OCI-LY3 (cell line): Measurements from ENCODE around the gene HSF5.

Experiments
- H2AFZ ChIP-seq: fragments of 200-600, 300-600 bp; shearing (Covaris generic); 2 replicates; pipeline ENCODE4 v1.6.0; 2014; ENCODE audit warnings: antibody characterized with exemption, low read depth, low read length
- H3K27ac ChIP-seq: fragments of 200-600, 300-600 bp; sonication (generic); 2 replicates; pipeline ENCODE4 v1.5.1; 2014; ENCODE audit warnings: mild to moderate bottlenecking, low read length, moderate library complexity, mixed read lengths
- H3K27me3 ChIP-seq: fragments of 200-600, 300-600 bp; sonication (generic); 2 replicates; pipeline ENCODE4 v1.6.1; 2014; ENCODE audit warnings: low read depth, low read length, mixed read lengths
- H3K36me3 ChIP-seq: fragments of 200-600, 300-600 bp; sonication (generic); replicated peaks from 2 replicates; pipeline ENCODE3; 2014; ENCODE audit warnings: low read depth, low read length, mixed read lengths
- H3K4me1 ChIP-seq: fragments of 300-600, 200-600 bp; sonication (generic); 2 replicates; pipeline ENCODE4 v1.6.1; 2014; ENCODE audit warnings: low read length, mixed read lengths
- H3K4me2 ChIP-seq: fragments of 200-600, 300-600 bp; sonication (generic); 2 replicates; pipeline ENCODE4 v1.6.1; 2014; ENCODE audit warnings: low read length, mixed read lengths
- H3K4me3 ChIP-seq: fragments of 300-600, 200-600 bp; sonication (generic); 2 replicates; pipeline ENCODE4 v1.5.1; 2014; ENCODE audit warnings: antibody characterized with exemption, mild to moderate bottlenecking, low read length, moderate library complexity
- H3K79me2 ChIP-seq: fragments of 300-600, 200-600 bp; shearing (Covaris generic); 2 replicates; pipeline ENCODE4 v1.6.1; 2014; ENCODE audit warnings: mild to moderate bottlenecking, low read length, mixed read lengths
- H3K9ac ChIP-seq: fragments of 300-600, 200-600 bp; shearing (Covaris generic); 2 replicates; pipeline ENCODE4 v1.6.0; 2014; ENCODE audit warnings: mild to moderate bottlenecking, low read length, moderate library complexity
- H3K9me3 ChIP-seq: fragments of 200-600, 300-600 bp; shearing (Covaris generic); 2 replicates; pipeline ENCODE4 v1.6.1; 2014; ENCODE audit warnings: low read length, mixed read lengths; ENCODE audit not compliant: insufficient read depth
- H4K20me1 ChIP-seq: fragments of 200-600, 300-600 bp; sonication (generic); 2 replicates; pipeline ENCODE4 v1.6.1; 2016; ENCODE audit warnings: low read length, mixed read lengths; ENCODE audit not compliant: insufficient read depth
- EZH2phosphoT487 ChIP-seq: fragments of 200-600 bp; shearing (Covaris generic); IDR thresholded peaks from 2 replicates; pipeline ENCODE4 v1.6.1; 2018; ENCODE audit warnings: antibody characterized with exemption, mixed run types, low read depth
- TF ChIP-seq, protein P1 (sequence below): fragments of 200-600, 300-600 bp; sonication (generic); IDR thresholded peaks from 2 replicates; pipeline ENCODE4 v1.5.1; 2014; ENCODE audit warnings: antibody characterized with exemption, low read length, low read depth

The HSF5 gene

DNA sequence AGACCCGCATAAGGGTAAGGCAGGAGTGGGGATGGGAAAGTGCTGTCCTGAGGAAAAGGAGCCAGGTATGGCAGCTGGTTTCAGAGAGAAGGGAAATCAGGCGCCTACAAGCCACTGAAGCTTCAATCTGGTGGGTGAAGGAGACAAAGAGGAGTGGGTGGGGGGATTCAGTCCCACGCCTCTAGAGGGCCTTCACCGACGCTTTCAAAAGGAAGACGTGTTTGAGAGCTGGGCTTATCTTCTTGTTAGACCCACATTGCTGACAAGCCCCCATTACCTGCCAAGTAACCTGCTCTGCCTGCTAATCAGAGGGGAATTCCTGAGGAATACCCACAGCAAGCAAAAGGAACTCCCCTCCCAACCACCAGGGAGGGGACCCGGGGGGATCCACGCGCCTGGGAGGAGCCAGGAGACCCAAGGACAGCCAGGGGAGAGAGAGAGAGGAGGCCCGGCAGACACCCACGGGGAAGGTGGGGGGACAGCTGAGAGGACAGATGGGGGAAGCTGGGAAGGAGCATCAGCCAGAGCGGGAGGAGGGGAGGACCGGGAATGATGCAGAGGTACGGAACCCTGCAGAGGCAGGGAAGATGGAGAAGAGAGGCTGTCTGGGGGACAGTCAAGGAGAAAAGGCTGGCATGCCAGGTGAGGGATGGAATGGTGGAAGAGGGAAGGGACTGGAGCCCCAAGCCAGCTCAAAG is 25.2 kb upstream of the HSF5 start:
- Histone ChIP-seq H3K27ac (peak overlapping the region; percentile 68), H3K4me3 (peak overlapping the region; percentile 100), H3K4me1 (peaks cover 49% of the 10 kb centered on the region), H3K79me2 (peaks cover 58% of the 10 kb centered on the region), H3K36me3 (peaks cover 49% of the 10 kb centered on the region), H3K4me2 (peak overlapping the region; percentile 99), H4K20me1 (peaks cover 11% of the 10 kb centered on the region), H2AFZ (no peak overlapping the region), H3K27me3 (no peaks in the 10 kb centered on the region), H3K9me3 (no peaks in the 10 kb centered on the region), H3K9ac (peak overlapping the region; percentile 96)
- TF ChIP-seq, protein P1, sequence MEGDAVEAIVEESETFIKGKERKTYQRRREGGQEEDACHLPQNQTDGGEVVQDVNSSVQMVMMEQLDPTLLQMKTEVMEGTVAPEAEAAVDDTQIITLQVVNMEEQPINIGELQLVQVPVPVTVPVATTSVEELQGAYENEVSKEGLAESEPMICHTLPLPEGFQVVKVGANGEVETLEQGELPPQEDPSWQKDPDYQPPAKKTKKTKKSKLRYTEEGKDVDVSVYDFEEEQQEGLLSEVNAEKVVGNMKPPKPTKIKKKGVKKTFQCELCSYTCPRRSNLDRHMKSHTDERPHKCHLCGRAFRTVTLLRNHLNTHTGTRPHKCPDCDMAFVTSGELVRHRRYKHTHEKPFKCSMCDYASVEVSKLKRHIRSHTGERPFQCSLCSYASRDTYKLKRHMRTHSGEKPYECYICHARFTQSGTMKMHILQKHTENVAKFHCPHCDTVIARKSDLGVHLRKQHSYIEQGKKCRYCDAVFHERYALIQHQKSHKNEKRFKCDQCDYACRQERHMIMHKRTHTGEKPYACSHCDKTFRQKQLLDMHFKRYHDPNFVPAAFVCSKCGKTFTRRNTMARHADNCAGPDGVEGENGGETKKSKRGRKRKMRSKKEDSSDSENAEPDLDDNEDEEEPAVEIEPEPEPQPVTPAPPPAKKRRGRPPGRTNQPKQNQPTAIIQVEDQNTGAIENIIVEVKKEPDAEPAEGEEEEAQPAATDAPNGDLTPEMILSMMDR: no peak
- no peak for TF ChIP-seq EZH2phosphoT487

DNA sequence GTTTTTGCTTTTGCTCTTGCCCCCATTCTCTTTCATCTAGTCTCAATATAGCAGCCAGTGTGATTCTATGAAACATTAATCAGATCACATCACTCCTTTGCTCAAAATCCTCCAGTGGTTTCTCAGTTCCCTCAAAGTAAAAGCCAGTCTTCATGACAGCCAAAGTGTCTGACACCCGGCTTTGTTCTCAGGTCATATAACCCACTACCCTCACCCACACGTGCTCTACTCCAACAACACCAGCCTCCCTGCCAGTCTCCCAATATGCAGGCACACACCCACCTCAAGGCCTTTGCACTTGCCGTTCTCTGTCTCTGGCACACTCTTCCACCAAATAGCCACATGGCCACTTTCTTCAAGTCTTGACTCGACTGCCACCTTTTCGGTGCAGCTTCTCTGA is 21.9 kb upstream of the HSF5 start:
- Histone ChIP-seq H3K27me3 (no peaks in the 10 kb centered on the region), H3K27ac (peak overlapping the region; percentile 61), H4K20me1 (peaks cover 11% of the 10 kb centered on the region), H3K9ac (no peak overlapping the region), H3K4me3 (no peak overlapping the region), H3K4me1 (peaks cover 53% of the 10 kb centered on the region), H3K79me2 (peaks cover 61% of the 10 kb centered on the region), H3K36me3 (peaks cover 77% of the 10 kb centered on the region), H3K4me2 (peak overlapping the region; percentile 42), H3K9me3 (no peaks in the 10 kb centered on the region), H2AFZ (no peak overlapping the region)
- TF ChIP-seq, protein P1: no peak
- no peak for TF ChIP-seq EZH2phosphoT487

DNA sequence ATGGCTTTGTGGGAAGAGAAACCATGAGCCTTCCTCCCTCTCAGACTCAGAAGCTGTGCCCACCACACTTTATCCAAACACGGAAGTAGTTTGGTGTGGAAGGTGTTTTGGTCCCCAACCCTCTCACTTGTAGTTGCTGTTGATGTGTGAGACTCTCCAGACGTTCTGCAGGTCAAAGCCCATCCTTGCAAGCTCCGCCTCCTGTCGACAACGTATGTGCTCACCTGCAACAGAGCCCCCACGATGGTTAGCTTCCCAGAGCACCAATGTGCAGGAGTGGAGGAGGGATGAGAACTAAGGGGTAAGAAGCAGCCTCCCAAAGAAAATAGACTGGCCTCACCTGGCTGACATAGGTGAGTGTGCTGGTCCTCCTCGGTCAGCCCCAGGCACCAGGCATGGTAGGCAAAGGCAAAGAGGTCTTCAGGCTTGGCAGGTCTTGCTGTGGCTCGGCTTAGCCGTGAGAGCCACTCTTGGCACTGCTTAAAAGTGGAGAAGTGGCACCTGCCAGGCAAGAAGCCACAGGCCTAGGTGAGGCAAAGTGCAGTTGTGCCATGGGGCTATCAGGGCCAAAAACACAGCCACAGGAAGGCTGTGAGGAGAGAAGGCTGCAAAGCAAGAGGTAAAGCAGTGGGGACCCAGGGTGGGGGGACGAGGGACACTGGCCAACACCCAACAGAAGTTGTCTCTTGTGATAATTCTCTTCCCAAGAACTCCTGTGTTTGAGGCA is 20.3 kb upstream of the HSF5 start:
- Histone ChIP-seq H2AFZ (no peak overlapping the region), H4K20me1 (peaks cover 8% of the 10 kb centered on the region), H3K4me3 (no peak overlapping the region), H3K4me2 (no peak overlapping the region), H3K9me3 (no peaks in the 10 kb centered on the region), H3K36me3 (peaks cover 85% of the 10 kb centered on the region), H3K9ac (no peak overlapping the region), H3K27me3 (no peaks in the 10 kb centered on the region), H3K4me1 (peaks cover 60% of the 10 kb centered on the region), H3K79me2 (peaks cover 64% of the 10 kb centered on the region), H3K27ac (peak overlapping the region; percentile 22; the same call in 1 of the 2 replicates)
- TF ChIP-seq, protein P1: no peak
- TF ChIP-seq EZH2phosphoT487: no peak

DNA sequence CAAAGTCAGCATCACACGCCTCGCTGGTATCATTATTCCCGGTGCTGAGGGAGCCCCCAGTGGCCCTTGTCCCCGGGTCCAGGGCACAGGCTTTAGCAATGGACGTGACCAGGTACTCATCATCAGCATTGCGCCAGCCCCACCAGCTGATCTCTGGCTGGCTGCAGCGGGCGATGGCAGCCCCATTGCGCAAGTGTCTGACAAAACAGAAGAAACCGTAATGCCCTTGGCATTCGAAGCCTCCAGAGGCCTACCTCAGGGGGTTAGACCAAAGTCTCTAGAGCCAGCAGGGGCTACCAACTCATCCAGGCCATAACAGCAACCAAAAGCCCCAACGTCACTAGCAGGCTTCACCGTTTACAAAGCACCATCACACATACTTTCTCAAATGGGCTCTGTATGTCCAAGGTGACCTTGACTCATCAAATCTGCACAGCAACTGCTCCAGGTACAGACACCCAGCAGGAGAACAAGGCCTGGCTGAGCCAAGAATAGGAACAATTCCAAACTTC is 19.0 kb upstream of the HSF5 start:
- Histone ChIP-seq H2AFZ (no peak overlapping the region), H3K27me3 (no peaks in the 10 kb centered on the region), H3K27ac (0 out of 2 replicates have a peak overlapping the region, but pooled peaks have one; percentile 22), H3K4me2 (no peak overlapping the region), H3K9ac (no peak overlapping the region), H3K79me2 (peaks cover 55% of the 10 kb centered on the region), H4K20me1 (no peaks in the 10 kb centered on the region), H3K9me3 (no peaks in the 10 kb centered on the region), H3K36me3 (peaks cover 85% of the 10 kb centered on the region), H3K4me1 (peaks cover 48% of the 10 kb centered on the region), H3K4me3 (no peak overlapping the region)
- TF ChIP-seq EZH2phosphoT487: no peak
- TF ChIP-seq, protein P1: no peak
